H1 (cell line): ENCODE results near the gene MGMT. TPM values are rescaled to one million over a fixed set of nuclear protein-coding genes. Genes with fewer than 3 reads are reported as not detected.

Experiments used
- CTCF ChIA-PET: fragments of 300-600 bp; sonication (Branson Sonifier 250); formaldehyde crosslinking; loops from one replicate; lab custom pipeline; 2021; ENCODE audit not compliant: partially characterized antibody; lab: Charles Lee
- POLR2A ChIA-PET: fragments of 300-600 bp; sonication (Branson Sonifier 250); formaldehyde crosslinking; loops from one replicate; lab custom pipeline; 2021; ENCODE audit warnings: inconsistent platforms; ENCODE audit not compliant: partially characterized antibody; lab: Charles Lee
- DNase-seq, 2 experiments: peaks; one replicate each; pipeline versions ENCODE4 v3.0.0 to v3.0.0-alpha.2; 2010 to 2022; ENCODE audit warnings: low spot score in 2 of 2, low read depth in 1 of 2, mixed read lengths in 1 of 2
- FAIRE-seq: peaks from 2 replicates; lab custom pipeline; 2011; peaks lifted over from hg19 to GRCh38; lab: Jason Lieb, UNC
- H2AFZ ChIP-seq: 2 replicates; pipeline ENCODE4 v1.8.1; 2012; ENCODE audit warnings: low read length, inconsistent platforms
- H2AK5ac ChIP-seq: 2 replicates; pipeline ENCODE4 v1.6.1; 2013; ENCODE audit warnings: low read depth, low read length
- H2BK120ac ChIP-seq: replicated peaks from 2 replicates; pipeline ENCODE3; 2013; ENCODE audit warnings: low read depth, low read length, inconsistent platforms
- H2BK12ac ChIP-seq: 2 replicates; pipeline ENCODE4 v1.6.1; 2013; ENCODE audit warnings: low read depth, low read length
- H2BK15ac ChIP-seq: 2 replicates; pipeline ENCODE4 v1.6.1; 2013; ENCODE audit warnings: low read length
- H2BK20ac ChIP-seq: 2 replicates; pipeline ENCODE4 v1.6.1; 2013; ENCODE audit warnings: low read length
- H2BK5ac ChIP-seq: 2 replicates; pipeline ENCODE4 v1.6.1; 2013; ENCODE audit warnings: low read depth, low read length
- H3K14ac ChIP-seq: 2 replicates; pipeline ENCODE4 v1.6.1; 2013; ENCODE audit warnings: inconsistent platforms; ENCODE audit not compliant: insufficient read length
- H3K18ac ChIP-seq: 2 replicates; pipeline ENCODE4 v1.6.1; 2013; ENCODE audit warnings: low read length; ENCODE audit errors: extremely low read depth
- H3K23ac ChIP-seq: 2 replicates; pipeline ENCODE4 v1.6.1; 2013; ENCODE audit warnings: inconsistent platforms; ENCODE audit not compliant: insufficient read length
- H3K23me2 ChIP-seq: 2 replicates; pipeline ENCODE4 v1.6.1; 2013; ENCODE audit warnings: low read depth, low read length
- H3K27ac ChIP-seq: 2 replicates; pipeline ENCODE4 v1.6.1; 2011; ENCODE audit warnings: low read depth, low read length, inconsistent platforms
- H3K27me3 ChIP-seq, 4 experiments: replicated peaks in 1 of 4; 1 replicate in 1 of 4; 2 replicates in 3 of 4; pipeline versions ENCODE4 v1.6.1 to v1.8.1; 2011 to 2013; ENCODE audit warnings: low read length in 3 of 4, mild to moderate bottlenecking in 3 of 4, inconsistent platforms in 2 of 4, mixed read lengths in 2 of 4, moderate library complexity in 1 of 4; ENCODE audit not compliant: control insufficient read depth in 3 of 4, insufficient read depth in 3 of 4; ENCODE audit errors: extremely low read depth in 1 of 4
- H3K36me3 ChIP-seq, 4 experiments: 2 replicates each; pipeline versions ENCODE4 v1.6.1 to v1.8.1; 2011 to 2013; ENCODE audit warnings: mild to moderate bottlenecking in 4 of 4, low read length in 3 of 4, moderate library complexity in 2 of 4, control low read depth in 1 of 4, inconsistent platforms in 1 of 4; ENCODE audit not compliant: insufficient read depth in 4 of 4, control insufficient read depth in 2 of 4
- H3K4ac ChIP-seq: replicated peaks from 2 replicates; pipeline ENCODE3; 2013; ENCODE audit warnings: low read length, low read depth, mixed read lengths, inconsistent platforms; ENCODE audit not compliant: insufficient read length
- H3K4me1 ChIP-seq, 4 experiments: replicated peaks in 1 of 4; 1 replicate in 1 of 4; 2 replicates in 3 of 4; pipeline versions ENCODE4 v1.6.1 to v1.8.1; 2011 to 2013; ENCODE audit warnings: low read length in 3 of 4, inconsistent platforms in 2 of 4, mixed read lengths in 1 of 4; ENCODE audit not compliant: insufficient read depth in 4 of 4, control insufficient read depth in 3 of 4
- H3K4me2 ChIP-seq, 2 experiments: 2 replicates each; pipeline versions ENCODE4 v1.6.1 to v1.8.1; 2011 to 2013; ENCODE audit warnings: low read depth in 2 of 2, low read length in 2 of 2, control low read depth in 1 of 2, inconsistent platforms in 1 of 2, mild to moderate bottlenecking in 1 of 2; ENCODE audit not compliant: insufficient read depth in 1 of 2
- H3K4me3 ChIP-seq, 4 experiments: fragments of 200-600, 300-600 bp in 1 of 4; sonication (generic), shearing (Covaris generic), sonication (Bioruptor Twin) in 1 of 4; 2 replicates each; pipeline versions ENCODE4 v1.5.1 to v1.8.1; 2011 to 2016; ENCODE audit warnings: low read length in 4 of 4, low read depth in 3 of 4, control low read depth in 2 of 4, inconsistent platforms in 2 of 4, mild to moderate bottlenecking in 2 of 4, mixed read lengths in 1 of 4, moderate library complexity in 1 of 4; ENCODE audit not compliant: insufficient read depth in 2 of 4; ENCODE audit errors: extremely low read depth in 1 of 4
- H3K56ac ChIP-seq: replicated peaks from 2 replicates; pipeline ENCODE3; 2013; ENCODE audit warnings: low read depth, mild to moderate bottlenecking, mixed read lengths, low read length, inconsistent platforms; ENCODE audit not compliant: insufficient read length
- H3K79me1 ChIP-seq: 2 replicates; pipeline ENCODE4 v1.6.1; 2013; ENCODE audit warnings: low read depth, low read length, control low read depth
- H3K79me2 ChIP-seq, 2 experiments: 2 replicates each; pipeline versions ENCODE4 v1.6.1 to v1.8.1; 2012 to 2013; ENCODE audit warnings: low read length in 2 of 2, mild to moderate bottlenecking in 2 of 2, inconsistent platforms in 1 of 2; ENCODE audit not compliant: insufficient read depth in 2 of 2, control insufficient read depth in 1 of 2
- H3K9ac ChIP-seq, 4 experiments: replicated peaks in 1 of 4; 1 replicate in 1 of 4; 2 replicates in 3 of 4; pipeline versions ENCODE4 v1.6.1 to v1.8.1; 2011 to 2013; ENCODE audit warnings: low read depth in 3 of 4, low read length in 3 of 4, control low read depth in 2 of 4, mild to moderate bottlenecking in 2 of 4, moderate library complexity in 2 of 4, inconsistent platforms in 1 of 4; ENCODE audit errors: extremely low read depth in 1 of 4
- H3K9me3 ChIP-seq, 2 experiments: 2 replicates each; pipeline versions ENCODE4 v1.6.1 to v1.8.1; 2012 to 2013; ENCODE audit warnings: mild to moderate bottlenecking in 2 of 2, moderate library complexity in 2 of 2, control low read depth in 1 of 2, inconsistent platforms in 1 of 2, low read depth in 1 of 2, low read length in 1 of 2, mixed read lengths in 1 of 2; ENCODE audit not compliant: insufficient read depth in 2 of 2
- H4K20me1 ChIP-seq, 2 experiments: replicated peaks in 1 of 2; 2 replicates each; pipeline versions ENCODE3 to v1.8.1; 2011 to 2013; ENCODE audit warnings: inconsistent platforms in 2 of 2, low read length in 2 of 2, mild to moderate bottlenecking in 1 of 2; ENCODE audit not compliant: insufficient read depth in 2 of 2, control insufficient read depth in 1 of 2
- H4K5ac ChIP-seq: 2 replicates; pipeline ENCODE4 v1.6.1; 2013; ENCODE audit warnings: low read length, low read depth, mixed read lengths, inconsistent platforms; ENCODE audit not compliant: insufficient read length
- H4K8ac ChIP-seq: 2 replicates; pipeline ENCODE4 v1.8.0; 2013; ENCODE audit warnings: mild to moderate bottlenecking, moderate library complexity, low read length, inconsistent platforms; ENCODE audit not compliant: insufficient read depth; ENCODE audit errors: extremely low read depth
- H4K91ac ChIP-seq: replicated peaks from 2 replicates; pipeline ENCODE3; 2013; ENCODE audit warnings: low read length, mixed read lengths, inconsistent platforms; ENCODE audit not compliant: insufficient read length
- BRCA1 ChIP-seq: IDR thresholded peaks from 2 replicates; pipeline ENCODE4 v1.6.1; 2012; ENCODE audit warnings: low read depth, low read length, improper control_type of control experiment
- EP300 ChIP-seq, 2 experiments: IDR thresholded peaks; 1 replicate in 1 of 2; 2 replicates in 1 of 2; pipeline ENCODE4 v1.6.1; 2011 to 2012; ENCODE audit warnings: low read depth in 2 of 2, low read length in 2 of 2, mild to moderate bottlenecking in 2 of 2, borderline replicate concordance in 1 of 2, inconsistent platforms in 1 of 2, moderate library complexity in 1 of 2
- FOSL1 ChIP-seq: IDR thresholded peaks from 2 replicates; pipeline ENCODE4 v1.6.1; 2011; ENCODE audit warnings: mild to moderate bottlenecking, low read depth, low read length, moderate library complexity; ENCODE audit not compliant: insufficient read depth
- KDM5A ChIP-seq: fragments of 200-600 bp; IDR thresholded peaks from 2 replicates; pipeline ENCODE4 v1.7.1; 2012; ENCODE audit warnings: mild to moderate bottlenecking, low read length, inconsistent platforms, mixed read lengths
- SAP30 ChIP-seq: fragments of 300-600 bp; sonication (generic); IDR thresholded peaks from 2 replicates; pipeline ENCODE4 v1.7.1; 2012; ENCODE audit warnings: low read length, moderate library complexity, mild to moderate bottlenecking, inconsistent platforms; ENCODE audit not compliant: insufficient read depth, insufficient replicate concordance
- SIX5 ChIP-seq: IDR thresholded peaks from 2 replicates; pipeline ENCODE4 v1.6.1; 2011; ENCODE audit warnings: mild to moderate bottlenecking, low read depth, low read length
- SP1 ChIP-seq: IDR thresholded peaks from 2 replicates; pipeline ENCODE4 v1.6.1; 2011; ENCODE audit warnings: low read depth, low read length
- SP4 ChIP-seq: IDR thresholded peaks from 2 replicates; pipeline ENCODE4 v1.6.1; 2012; ENCODE audit warnings: low read length, inconsistent platforms
- TAF1 ChIP-seq: IDR thresholded peaks from 2 replicates; pipeline ENCODE4 v1.6.1; 2011; ENCODE audit warnings: mild to moderate bottlenecking, low read depth, low read length
- TAF7 ChIP-seq: optimal IDR thresholded peaks from 2 replicates; pipeline ENCODE3; 2011; ENCODE audit warnings: low read depth, mild to moderate bottlenecking, inconsistent platforms, low read length, moderate library complexity, borderline replicate concordance
- whole genome bisulfite sequencing, 2 experiments: shearing (Covaris generic) in 1 of 2; methylation state at CpG; one replicate each; pipeline versions ENCODE4 v1.1.6 to v1.1.7; 2013 to 2015; ENCODE audit warnings: low lambda C conversion rate in 2 of 2, mixed read lengths in 2 of 2, inconsistent platforms in 1 of 2, low coverage in 1 of 2, missing lambda C conversion rate in 1 of 2; ENCODE audit not compliant: insufficient replicate concordance in 2 of 2, insufficient coverage in 1 of 2, insufficient read length in 1 of 2; ENCODE audit errors: extremely low coverage in 1 of 2, missing lambda C conversion rate in 1 of 2; 5-methylcytosine and 5-hydroxymethylcytosine counted together
- polyA plus RNA-seq, 7 experiments: library from polyadenylated mRNA; depleted of rRNA in 3 of 7; stranded (reverse) in 5 of 7; unstranded in 2 of 7; fragments of >200 nt in 5 of 7; fragments of 200-250 nt in 2 of 7; gene quantifications; 1 replicate in 5 of 7; 2 replicates in 1 of 7; 4 replicates in 1 of 7; pipeline versions ENCODE4 v1.2.1 to v1.2.3, GENCODE V29; 2011 to 2013; ENCODE audit warnings: missing spikeins in 2 of 7, mixed read lengths in 2 of 7
- total RNA-seq: library from RNA; stranded (reverse); fragmentation: NEBNext Ultra II Directional; extraction: Animal tissue kit (Norgen Biotek cat#: 25700); gene quantifications from 2 replicates; pipeline ENCODE4 v1.2.1, GENCODE V29; 2021

MGMT gene
- total and polyA plus RNA-seq, 2 of the 8 experiments (the other 6 are each of a cell fraction or from before 2014, with no cell fraction given) = 9.9 to 10.7 TPM

- H3K4me2 ChIP-seq = no peak overlapping the region
- no peaks in the 10 kb centered on the region for H3K79me1 ChIP-seq
- no peak overlapping the region for H3K56ac ChIP-seq
- H3K18ac ChIP-seq = no peak overlapping the region
- FAIRE-seq = no peak
- no peak overlapping the region for H2BK120ac ChIP-seq
- H2AFZ ChIP-seq = no peak overlapping the region
- H3K79me2 ChIP-seq = no peaks in the 10 kb centered on the region
- no peak overlapping the region for H3K23ac ChIP-seq
- 68% methylated on average over 2 of the region's 2 CpGs; no CpG with 5 or more reads in 1 of the 2 experiments for WGBS, 2 experiments
- H3K4me1 ChIP-seq = peaks cover 0 to 8% (median 0%) of the 10 kb centered on the region in 4 experiments; a peak in 2 of 7 replicates
- H4K91ac ChIP-seq = no peak overlapping the region
- H3K27me3 ChIP-seq = no peaks in the 10 kb centered on the region
- no peaks in the 10 kb centered on the region for H3K36me3 ChIP-seq
- H3K9ac ChIP-seq = no peak overlapping the region
- POLR2A ChIA-PET = no interaction called here
- DNase-seq = no peak
- H3K27ac ChIP-seq = no peak overlapping the region
- CTCF ChIA-PET = interaction anchor here (2.3 kb wide), 1 partner anchor 37 kb away, joined by 5 read pairs; no protein-coding TSS in a partner anchor
- no peaks in the 10 kb centered on the region for H4K20me1 ChIP-seq
- no peak overlapping the region for H4K8ac ChIP-seq
- H3K14ac ChIP-seq = no peak overlapping the region
- H2BK5ac ChIP-seq = no peak overlapping the region
- H2BK12ac ChIP-seq = no peak overlapping the region
- no peak overlapping the region for H2AK5ac ChIP-seq
- no peaks in the 10 kb centered on the region for H3K23me2 ChIP-seq
- H3K4me3 ChIP-seq = no peak overlapping the region
- H2BK15ac ChIP-seq = no peak overlapping the region
- H4K5ac ChIP-seq = no peak overlapping the region
- H3K9me3 ChIP-seq = no peaks in the 10 kb centered on the region
- H2BK20ac ChIP-seq = no peak overlapping the region
- H3K4ac ChIP-seq = no peak overlapping the region
- no peak for TF ChIP-seq EP300 (IDR thresholded peaks at IDR 0.05; ENCODE audit: borderline replicate concordance in 1 of 2, low read depth in 2 of 2, low read length in 2 of 2)
- no peak for TF ChIP-seq TAF1
- no peak for TF ChIP-seq TAF7
- TF ChIP-seq BRCA1 = no peak
- TF ChIP-seq SP1 = no peak
- TF ChIP-seq SAP30 = no peak
- TF ChIP-seq KDM5A = no peak
- no peak for TF ChIP-seq FOSL1
- no peak for TF ChIP-seq SIX5
- TF ChIP-seq SP4 = no peak
Observed at GRCh38 chr10:129621693-129622092, 154.7 kb downstream of the MGMT start.
